ENCODE measurements around the gene LRRC8E.

DNA sequence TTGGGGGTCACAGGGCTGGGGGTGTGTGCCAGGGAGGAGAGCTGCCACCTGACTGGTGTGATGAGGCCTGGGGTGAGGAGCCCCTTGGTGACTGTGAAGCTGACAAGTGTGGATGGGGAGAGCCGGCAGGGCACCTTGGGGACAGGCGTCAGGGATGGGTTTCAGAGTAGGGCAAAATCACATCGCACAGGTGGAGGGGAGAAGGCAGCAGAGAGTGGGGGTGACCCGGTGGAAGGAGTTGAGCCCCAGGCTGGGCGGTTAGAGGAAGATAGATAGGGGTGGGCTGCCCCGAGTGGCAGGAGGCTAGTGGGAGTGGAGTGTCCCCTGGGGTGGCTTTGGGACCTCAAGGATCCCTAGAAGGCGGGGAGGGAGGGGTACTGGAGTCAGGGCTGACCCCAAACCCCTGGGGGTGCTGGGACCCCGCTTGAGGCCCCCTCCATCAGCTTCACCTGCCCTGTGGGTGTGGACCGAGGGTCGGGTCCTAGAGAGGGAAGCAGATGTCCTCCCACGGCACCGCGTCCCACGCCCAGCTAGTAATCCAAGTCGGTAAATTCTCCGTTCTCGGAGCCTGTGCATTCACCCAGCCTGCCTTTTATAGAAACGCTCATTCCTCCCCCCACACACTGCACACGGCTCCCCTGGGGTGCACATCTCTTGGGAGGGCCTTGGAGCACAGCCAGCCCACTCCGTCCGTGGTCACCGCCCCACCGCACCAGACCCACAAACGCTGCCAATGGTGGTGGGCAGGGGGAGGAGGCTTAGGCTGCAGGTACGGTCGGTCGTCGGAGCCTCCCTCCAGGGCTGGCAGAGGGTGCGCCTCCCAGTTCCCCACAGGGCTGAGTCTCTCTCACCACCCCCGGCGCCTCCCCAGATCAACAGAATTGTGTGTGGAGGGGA lies 35.2 kb downstream of the LRRC8E start:
- TF ChIP-seq POLR2AphosphoS5 (IDR thresholded peaks at IDR 0.05; ENCODE audit: borderline replicate concordance, low read depth, low read length) = peak; percentile 32; the same call in 1 of the 2 replicates
- TF ChIP-seq EZH2 (IDR thresholded peaks at IDR 0.05) = no peak
